GM21786 (cell line): Measurements from ENCODE around the gene NUDT3.
A peak's percentile ranks its signal among the peaks of the same experiment; 100 is the strongest.
"Not testable (repeated sequence)": the region's sequence is repeated elsewhere in the genome, so short reads cannot be mapped to it uniquely, and the experiment has no call there.

Source experiments
- ATAC-seq: cut with Tn5 transposase; IDR thresholded peaks from one replicate; pipeline ENCODE4 v1.9.1; 2021; ENCODE audit not compliant: unreplicated experiment

NUDT3 gene

GRCh38 chr6:34298941-34299340 lies 93.5 kb downstream of the NUDT3 start:
- no peak for ATAC-seq

GRCh38 chr6:34295721-34296120 lies 96.7 kb downstream of the NUDT3 start:
- ATAC-seq: peak; percentile 79

- ATAC-seq: no peak
These were observed 99.5 kb downstream of the NUDT3 start for GRCh38 chr6:34292954-34293353.

GRCh38 chr6:34289137-34289536 lies 103.3 kb downstream of the NUDT3 start:
- no peak for ATAC-seq

GRCh38 chr6:34288581-34288980 lies 103.9 kb downstream of the NUDT3 start:
- no peak for ATAC-seq

- ATAC-seq: no peak
These were observed 106.9 kb downstream of the NUDT3 start for GRCh38 chr6:34285448-34286164.

- no peak for ATAC-seq
These were observed 107.7 kb downstream of the NUDT3 start for GRCh38 chr6:34284563-34285447.

- no peak for ATAC-seq
These were observed 110.7 kb downstream of the NUDT3 start for GRCh38 chr6:34281702-34282334.

- ATAC-seq: no peak
These were observed 112.3 kb downstream of the NUDT3 start for GRCh38 chr6:34280216-34280615.

- no peak for ATAC-seq
These were observed 113.6 kb downstream of the NUDT3 start for GRCh38 chr6:34278833-34279232.

GRCh38 chr6:34277763-34278112 lies 114.7 kb downstream of the NUDT3 start:
- no peak for ATAC-seq

- no peak for ATAC-seq
These were observed 115.3 kb downstream of the NUDT3 start for GRCh38 chr6:34276881-34277762.

GRCh38 chr6:34276191-34276590 lies 116.3 kb downstream of the NUDT3 start:
- ATAC-seq: no peak

- no peak for ATAC-seq
These were observed 117.2 kb downstream of the NUDT3 start for GRCh38 chr6:34275128-34275804.

- ATAC-seq: no peak
These were observed 118.3 kb downstream of the NUDT3 start for GRCh38 chr6:34274129-34274528.

GRCh38 chr6:34273242-34273805 lies 119.1 kb downstream of the NUDT3 start:
- ATAC-seq: no peak

GRCh38 chr6:34272013-34272926 lies 120.2 kb downstream of the NUDT3 start:
- no peak for ATAC-seq

- ATAC-seq: not testable (repeated sequence)
These were observed 122.7 kb downstream of the NUDT3 start for GRCh38 chr6:34269658-34270341.
